H1 (cell line): ENCODE data around the gene IL10. TPM values are rescaled to one million over a fixed set of nuclear protein-coding genes. Genes with fewer than 3 reads are reported as not detected.

Experiments used
- BRCA1 ChIP-seq: IDR thresholded peaks from 2 replicates; pipeline ENCODE4 v1.6.1; 2012; ENCODE audit warnings: low read depth, low read length, improper control_type of control experiment
- CREB1 ChIP-seq: IDR thresholded peaks from 2 replicates; pipeline ENCODE4 v1.6.1; 2012; ENCODE audit warnings: inconsistent platforms
- POLR2AphosphoS5 ChIP-seq: IDR thresholded peaks from 2 replicates; pipeline ENCODE4 v1.6.1; 2011; ENCODE audit warnings: low read depth, low read length
- polyA plus RNA-seq, 7 experiments: library from polyadenylated mRNA; depleted of rRNA in 3 of 7; stranded (reverse) in 5 of 7; unstranded in 2 of 7; fragments of >200 nt in 5 of 7; fragments of 200-250 nt in 2 of 7; gene quantifications; 1 replicate in 5 of 7; 2 replicates in 1 of 7; 4 replicates in 1 of 7; pipeline versions ENCODE4 v1.2.1 to v1.2.3, GENCODE V29; 2011 to 2013; ENCODE audit warnings: missing spikeins in 2 of 7, mixed read lengths in 2 of 7
- small RNA-seq: library from polyadenylated mRNA; stranded (forward); fragments of <200 nt; extraction: miRNeasy Mini kit (QIAGEN cat#:217004); gene quantifications from one replicate; pipeline ENCODE3, GENCODE V24; 2013; ENCODE audit not compliant: insufficient read depth
- total RNA-seq: library from RNA; stranded (reverse); fragmentation: NEBNext Ultra II Directional; extraction: Animal tissue kit (Norgen Biotek cat#: 25700); gene quantifications from 2 replicates; pipeline ENCODE4 v1.2.1, GENCODE V29; 2021
- TF ChIP-seq, protein P1 (sequence below): IDR thresholded peaks from 2 replicates; pipeline ENCODE4 v1.6.1; 2011; ENCODE audit warnings: low read length, improper control_type of control experiment
- TF ChIP-seq, protein P2 (sequence below): IDR thresholded peaks from 2 replicates; pipeline ENCODE4 v1.6.1; 2012; ENCODE audit warnings: low read length, inconsistent platforms

The IL10 gene
- total and polyA plus RNA-seq, 2 of the 8 experiments (the other 6 are each of a cell fraction or from before 2014, with no cell fraction given), result not detected

DNA sequence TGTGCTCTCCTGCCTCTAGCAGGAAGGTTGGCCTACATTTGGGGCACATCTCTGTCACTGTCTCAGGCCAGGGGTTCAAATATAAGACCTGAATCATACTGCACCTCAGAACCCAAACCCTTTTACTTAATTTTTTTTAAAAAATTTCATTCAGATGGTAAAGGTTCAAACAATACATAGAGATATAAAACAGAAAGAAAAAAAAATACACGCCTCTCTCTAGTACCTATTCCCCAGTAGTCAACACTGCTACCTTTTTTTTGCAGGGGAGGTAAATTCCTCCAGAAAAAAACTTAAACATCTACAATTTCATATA, 54.7 kb downstream of the IL10 start (continued):
- TF ChIP-seq, protein P1, sequence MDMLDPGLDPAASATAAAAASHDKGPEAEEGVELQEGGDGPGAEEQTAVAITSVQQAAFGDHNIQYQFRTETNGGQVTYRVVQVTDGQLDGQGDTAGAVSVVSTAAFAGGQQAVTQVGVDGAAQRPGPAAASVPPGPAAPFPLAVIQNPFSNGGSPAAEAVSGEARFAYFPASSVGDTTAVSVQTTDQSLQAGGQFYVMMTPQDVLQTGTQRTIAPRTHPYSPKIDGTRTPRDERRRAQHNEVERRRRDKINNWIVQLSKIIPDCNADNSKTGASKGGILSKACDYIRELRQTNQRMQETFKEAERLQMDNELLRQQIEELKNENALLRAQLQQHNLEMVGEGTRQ, result no peak
- TF ChIP-seq POLR2AphosphoS5 (no peak), BRCA1 (no peak), CREB1 (no peak)
- TF ChIP-seq, protein P2, sequence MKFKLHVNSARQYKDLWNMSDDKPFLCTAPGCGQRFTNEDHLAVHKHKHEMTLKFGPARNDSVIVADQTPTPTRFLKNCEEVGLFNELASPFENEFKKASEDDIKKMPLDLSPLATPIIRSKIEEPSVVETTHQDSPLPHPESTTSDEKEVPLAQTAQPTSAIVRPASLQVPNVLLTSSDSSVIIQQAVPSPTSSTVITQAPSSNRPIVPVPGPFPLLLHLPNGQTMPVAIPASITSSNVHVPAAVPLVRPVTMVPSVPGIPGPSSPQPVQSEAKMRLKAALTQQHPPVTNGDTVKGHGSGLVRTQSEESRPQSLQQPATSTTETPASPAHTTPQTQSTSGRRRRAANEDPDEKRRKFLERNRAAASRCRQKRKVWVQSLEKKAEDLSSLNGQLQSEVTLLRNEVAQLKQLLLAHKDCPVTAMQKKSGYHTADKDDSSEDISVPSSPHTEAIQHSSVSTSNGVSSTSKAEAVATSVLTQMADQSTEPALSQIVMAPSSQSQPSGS, result no peak

Small RNAs within 50 kb of the gene (small RNA-seq; reads per million reads assigned to genes)
- not detected for gene RF00019

Other genes starting within 250 kb of the IL10 start
- gene EIF2D, start 160.0 kb downstream of the IL10 start, total RNA-seq, result 33.1 and 36.1 TPM in 2 replicates
- 36.2 and 37.1 TPM in 2 replicates for gene EIF2D, start 160.0 kb downstream of the IL10 start, polyA plus RNA-seq (2011; rRNA removed)
- gene DYRK3, start 137.0 kb downstream of the IL10 start, total RNA-seq, result 7.7 and 8.5 TPM in 2 replicates
- 1.4 and 2.1 TPM in 2 replicates for gene DYRK3, start 137.0 kb downstream of the IL10 start, polyA plus RNA-seq (2011; rRNA removed)
- gene MAPKAPK2, start 87.6 kb downstream of the IL10 start, total RNA-seq, result 44.9 and 46.6 TPM in 2 replicates
- 27.5 and 36.9 TPM in 2 replicates for gene MAPKAPK2, start 87.6 kb downstream of the IL10 start, polyA plus RNA-seq (2011; rRNA removed)
- not detected in 2 replicates for gene IL19, start 1.7 kb downstream of the IL10 start, total RNA-seq
- not detected in 2 replicates for gene IL19, start 1.7 kb downstream of the IL10 start, polyA plus RNA-seq (2011; rRNA removed)
- not detected in 2 replicates for gene IL20, start 93.1 kb upstream of the IL10 start, total RNA-seq
- not detected in 2 replicates for gene IL20, start 93.1 kb upstream of the IL10 start, polyA plus RNA-seq (2011; rRNA removed)
- not detected in 2 replicates for gene IL24, start 124.9 kb upstream of the IL10 start, total RNA-seq
- gene IL24, start 124.9 kb upstream of the IL10 start, polyA plus RNA-seq (2011; rRNA removed), result not detected in 2 replicates
- not detected in 2 replicates for gene FCMR, start 149.4 kb upstream of the IL10 start, total RNA-seq
- 0.47 and 0.53 TPM in 2 replicates for gene FCMR, start 149.4 kb upstream of the IL10 start, polyA plus RNA-seq (2011; rRNA removed)
- not detected in 2 replicates for gene PIGR, start 174.0 kb upstream of the IL10 start, total RNA-seq
- not detected in 2 replicates for gene PIGR, start 174.0 kb upstream of the IL10 start, polyA plus RNA-seq (2011; rRNA removed)
- gene FCAMR, start 198.0 kb upstream of the IL10 start, total RNA-seq, result not detected in 2 replicates
- not detected in 2 replicates for gene FCAMR, start 198.0 kb upstream of the IL10 start, polyA plus RNA-seq (2011; rRNA removed)